Neural crest cell (in vitro differentiated cells): ENCODE results near the gene SNX6. TPM values are rescaled to one million over a fixed set of nuclear protein-coding genes. Genes with fewer than 3 reads are reported as not detected.

Source experiments
- DNase-seq: peaks from one replicate; pipeline ENCODE4 v3.0.0; 2021; ENCODE audit warnings: low read depth, mixed read lengths, low spot score
- H3K27ac Mint-ChIP-seq: one replicate; pipeline ENCODE4 v1.8.0; 2021; ENCODE audit warnings: mild to moderate bottlenecking, mixed read lengths; ENCODE audit not compliant: unreplicated experiment
- H3K27me3 Mint-ChIP-seq: 2 replicates; pipeline ENCODE4 v1.8.0; 2021; ENCODE audit warnings: low read depth, mild to moderate bottlenecking, mixed read lengths
- H3K36me3 Mint-ChIP-seq: 2 replicates; pipeline ENCODE4 v1.8.0; 2021; ENCODE audit warnings: low read depth, mild to moderate bottlenecking, mixed read lengths
- H3K4me1 Mint-ChIP-seq: 2 replicates; pipeline ENCODE4 v1.8.0; 2021; ENCODE audit warnings: mixed read lengths
- H3K4me3 Mint-ChIP-seq: one replicate; pipeline ENCODE4 v1.8.0; 2021; ENCODE audit warnings: mild to moderate bottlenecking, mixed read lengths
- H3K9me3 Mint-ChIP-seq: 2 replicates; pipeline ENCODE4 v1.8.0; 2021; ENCODE audit warnings: mixed read lengths
- total RNA-seq: library from RNA; stranded (reverse); gene quantifications from 2 replicates; pipeline ENCODE4 v1.2.1, GENCODE V29; 2021
- TF ChIP-seq, protein P1 (sequence below): fragments of 200-600 bp; sonication (generic); conservative IDR thresholded peaks from 2 replicates; pipeline ENCODE4 v1.5.0; 2021; ENCODE audit warnings: antibody characterized with exemption, mild to moderate bottlenecking

SNX6 gene
- total RNA-seq, 1 donor from 2014 or later: 71.1 TPM

- DNase-seq: no peak
- H3K36me3 Mint-ChIP-seq: no peaks in the 10 kb centered on the region
- H3K27me3 Mint-ChIP-seq: no peaks in the 10 kb centered on the region
- no peaks in the 10 kb centered on the region for H3K9me3 Mint-ChIP-seq
- TF ChIP-seq, protein P1, sequence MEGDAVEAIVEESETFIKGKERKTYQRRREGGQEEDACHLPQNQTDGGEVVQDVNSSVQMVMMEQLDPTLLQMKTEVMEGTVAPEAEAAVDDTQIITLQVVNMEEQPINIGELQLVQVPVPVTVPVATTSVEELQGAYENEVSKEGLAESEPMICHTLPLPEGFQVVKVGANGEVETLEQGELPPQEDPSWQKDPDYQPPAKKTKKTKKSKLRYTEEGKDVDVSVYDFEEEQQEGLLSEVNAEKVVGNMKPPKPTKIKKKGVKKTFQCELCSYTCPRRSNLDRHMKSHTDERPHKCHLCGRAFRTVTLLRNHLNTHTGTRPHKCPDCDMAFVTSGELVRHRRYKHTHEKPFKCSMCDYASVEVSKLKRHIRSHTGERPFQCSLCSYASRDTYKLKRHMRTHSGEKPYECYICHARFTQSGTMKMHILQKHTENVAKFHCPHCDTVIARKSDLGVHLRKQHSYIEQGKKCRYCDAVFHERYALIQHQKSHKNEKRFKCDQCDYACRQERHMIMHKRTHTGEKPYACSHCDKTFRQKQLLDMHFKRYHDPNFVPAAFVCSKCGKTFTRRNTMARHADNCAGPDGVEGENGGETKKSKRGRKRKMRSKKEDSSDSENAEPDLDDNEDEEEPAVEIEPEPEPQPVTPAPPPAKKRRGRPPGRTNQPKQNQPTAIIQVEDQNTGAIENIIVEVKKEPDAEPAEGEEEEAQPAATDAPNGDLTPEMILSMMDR: no peak
- H3K27ac Mint-ChIP-seq: no peak overlapping the region
- H3K4me3 Mint-ChIP-seq: no peak overlapping the region
- H3K4me1 Mint-ChIP-seq: no peaks in the 10 kb centered on the region
Observed at GRCh38 chr14:34671716-34672115, 41.8 kb upstream of the SNX6 start.

DNA sequence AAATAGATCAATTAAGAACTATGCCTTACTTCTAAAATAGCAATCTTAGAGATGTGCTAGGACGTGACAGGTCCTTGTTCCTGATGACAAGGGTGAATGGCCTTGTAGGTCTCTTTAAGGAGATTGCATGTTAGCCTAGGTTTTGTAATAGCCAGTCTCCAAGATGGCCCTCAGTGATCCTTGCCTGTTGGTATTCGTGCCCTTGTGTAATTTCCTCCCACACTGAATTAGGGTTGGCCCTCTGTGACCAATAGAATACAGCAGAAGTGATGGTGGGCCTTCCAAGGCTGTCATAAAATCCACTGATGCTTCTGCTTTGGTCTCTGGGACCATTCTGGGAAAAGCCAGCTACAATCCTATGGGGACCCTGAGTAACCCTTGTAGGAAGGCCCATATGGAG is 38.2 kb upstream of the SNX6 start:
- no peaks in the 10 kb centered on the region for H3K9me3 Mint-ChIP-seq
- no peaks in the 10 kb centered on the region for H3K36me3 Mint-ChIP-seq
- TF ChIP-seq, protein P1: no peak
- H3K4me1 Mint-ChIP-seq: no peaks in the 10 kb centered on the region
- H3K27ac Mint-ChIP-seq: no peak overlapping the region
- H3K27me3 Mint-ChIP-seq: no peaks in the 10 kb centered on the region
- H3K4me3 Mint-ChIP-seq: no peak overlapping the region
- DNase-seq: no peak

DNA sequence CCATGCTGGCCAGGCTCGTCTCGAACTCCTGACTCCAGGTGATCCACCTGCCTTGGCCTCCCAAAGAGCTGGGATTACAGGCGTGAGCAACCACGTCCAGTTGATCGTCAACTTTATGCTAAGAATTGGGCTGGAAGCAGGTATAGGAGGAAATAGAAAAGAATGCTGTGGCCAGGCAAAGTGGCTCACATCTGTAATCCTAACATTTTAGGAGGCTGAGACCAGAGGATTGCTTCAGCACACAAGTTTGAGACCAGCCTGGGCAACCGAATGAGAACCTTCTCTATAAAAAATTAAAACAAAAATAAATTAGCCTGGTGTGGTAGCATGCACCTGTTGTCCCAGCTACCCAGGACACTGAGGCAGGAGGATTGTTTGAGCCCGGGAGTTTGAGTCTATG is 37.1 kb upstream of the SNX6 start:
- no peaks in the 10 kb centered on the region for H3K9me3 Mint-ChIP-seq
- TF ChIP-seq, protein P1: no peak
- no peak overlapping the region for H3K27ac Mint-ChIP-seq
- H3K36me3 Mint-ChIP-seq: no peaks in the 10 kb centered on the region
- H3K4me1 Mint-ChIP-seq: no peaks in the 10 kb centered on the region
- H3K27me3 Mint-ChIP-seq: no peaks in the 10 kb centered on the region
- H3K4me3 Mint-ChIP-seq: no peak overlapping the region
- no peak for DNase-seq

GRCh38 chr14:34665785-34666435 is 36.0 kb upstream of the SNX6 start:
- no peak overlapping the region for H3K4me3 Mint-ChIP-seq
- TF ChIP-seq, protein P1: no peak
- no peak overlapping the region for H3K27ac Mint-ChIP-seq
- H3K27me3 Mint-ChIP-seq: no peaks in the 10 kb centered on the region
- no peaks in the 10 kb centered on the region for H3K4me1 Mint-ChIP-seq
- DNase-seq: no peak
- H3K36me3 Mint-ChIP-seq: no peaks in the 10 kb centered on the region
- peaks cover 2% of the 10 kb centered on the region for H3K9me3 Mint-ChIP-seq

DNA sequence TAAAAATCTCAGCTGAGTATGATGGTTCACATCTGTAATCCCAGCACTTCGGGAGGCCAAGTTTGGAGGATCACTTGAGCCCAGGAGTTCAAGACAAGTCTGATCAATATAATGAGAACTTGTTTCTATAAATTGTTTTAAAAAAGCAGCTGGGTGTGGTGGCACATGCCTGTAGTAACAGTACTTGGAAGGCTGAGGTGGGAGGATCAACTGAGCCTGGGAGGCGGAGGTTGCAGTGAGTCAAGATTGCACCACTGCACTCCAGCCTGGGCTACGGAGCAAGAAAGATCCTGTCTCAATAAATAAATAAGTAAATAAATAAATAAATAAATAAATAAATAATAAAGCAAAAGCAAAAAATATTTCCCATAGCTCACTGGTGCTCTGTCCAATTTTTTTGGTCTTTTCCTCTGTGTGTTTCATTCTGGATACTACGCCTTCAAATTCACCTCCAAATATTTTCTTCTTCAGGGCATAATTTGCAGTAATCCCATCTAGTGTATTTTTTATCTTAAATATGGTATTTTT is 32.7 kb upstream of the SNX6 start:
- Mint-ChIP-seq H3K4me3 (no peak overlapping the region), H3K27me3 (no peaks in the 10 kb centered on the region), H3K27ac (no peak overlapping the region), H3K4me1 (no peaks in the 10 kb centered on the region), H3K9me3 (peaks cover 5% of the 10 kb centered on the region), H3K36me3 (no peaks in the 10 kb centered on the region)
- DNase-seq: no peak
- TF ChIP-seq, protein P1: no peak
